ENCODE measurements around the gene NMUR2.

DNA sequence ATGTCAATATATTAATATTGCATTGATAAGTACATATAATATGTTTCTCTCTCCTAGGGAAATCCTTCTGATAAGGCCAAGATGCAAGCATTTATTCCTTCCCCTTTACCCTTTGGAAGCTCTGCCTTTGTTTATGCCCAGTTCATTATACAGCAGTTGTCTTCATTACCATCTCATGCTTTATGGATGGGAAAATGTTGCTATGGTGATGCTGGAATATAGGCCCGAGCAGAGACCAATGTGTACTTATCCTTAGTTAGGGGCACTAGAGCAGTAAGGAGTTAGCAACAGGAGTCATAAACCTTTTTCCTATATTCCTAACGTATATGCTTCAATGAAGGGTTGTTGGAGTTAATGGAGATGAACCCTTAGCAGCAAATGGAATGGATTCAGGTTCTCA is 19.4 kb upstream of the NMUR2 start:
- TF ChIP-seq EZH2 (IDR thresholded peaks at IDR 0.05; ENCODE audit: low read depth) = no peak
- TF ChIP-seq, protein P1, sequence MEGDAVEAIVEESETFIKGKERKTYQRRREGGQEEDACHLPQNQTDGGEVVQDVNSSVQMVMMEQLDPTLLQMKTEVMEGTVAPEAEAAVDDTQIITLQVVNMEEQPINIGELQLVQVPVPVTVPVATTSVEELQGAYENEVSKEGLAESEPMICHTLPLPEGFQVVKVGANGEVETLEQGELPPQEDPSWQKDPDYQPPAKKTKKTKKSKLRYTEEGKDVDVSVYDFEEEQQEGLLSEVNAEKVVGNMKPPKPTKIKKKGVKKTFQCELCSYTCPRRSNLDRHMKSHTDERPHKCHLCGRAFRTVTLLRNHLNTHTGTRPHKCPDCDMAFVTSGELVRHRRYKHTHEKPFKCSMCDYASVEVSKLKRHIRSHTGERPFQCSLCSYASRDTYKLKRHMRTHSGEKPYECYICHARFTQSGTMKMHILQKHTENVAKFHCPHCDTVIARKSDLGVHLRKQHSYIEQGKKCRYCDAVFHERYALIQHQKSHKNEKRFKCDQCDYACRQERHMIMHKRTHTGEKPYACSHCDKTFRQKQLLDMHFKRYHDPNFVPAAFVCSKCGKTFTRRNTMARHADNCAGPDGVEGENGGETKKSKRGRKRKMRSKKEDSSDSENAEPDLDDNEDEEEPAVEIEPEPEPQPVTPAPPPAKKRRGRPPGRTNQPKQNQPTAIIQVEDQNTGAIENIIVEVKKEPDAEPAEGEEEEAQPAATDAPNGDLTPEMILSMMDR (conservative IDR thresholded peaks at IDR 0.05) = no peak
